ENCODE results near the gene NUDCD3. TPM values are rescaled to one million over a fixed set of nuclear protein-coding genes. Genes with fewer than 3 reads are reported as not detected.

Gene NUDCD3
- total RNA-seq, 1 experiment from 2014 or later = 94.6 TPM

- Histone ChIP-seq H3K27me3 (ENCODE audit: insufficient read depth, low read length) (no peaks in the 10 kb centered on the region), H3K79me2 (ENCODE audit: insufficient read depth, low read length) (no peaks in the 10 kb centered on the region), H3K4me1 (ENCODE audit: control insufficient read depth in 1 of 2, insufficient read depth in 2 of 2, low read length in 2 of 2) (peaks cover 0 to 14% of the 10 kb centered on the region in 2 experiments; a peak in 1 of 4 replicates), H3K9me3 (ENCODE audit: control insufficient read depth in 1 of 2, insufficient read depth in 1 of 2, low read depth in 1 of 2, low read length in 2 of 2) (no peaks in the 10 kb centered on the region), H3K9ac (ENCODE audit: low read length) (no peak overlapping the region), H2AFZ (ENCODE audit: low read depth, low read length, poor library complexity, severe bottlenecking) (no peak overlapping the region), H4K20me1 (ENCODE audit: insufficient read depth) (no peaks in the 10 kb centered on the region), H3K9me2 (ENCODE audit: insufficient read depth) (no peaks in the 10 kb centered on the region), H3K27ac (ENCODE audit: low read depth, low read length) (no peak overlapping the region), H3K36me3 (ENCODE audit: control insufficient read depth in 1 of 2, insufficient read depth in 2 of 2, low read length in 2 of 2) (peaks cover 4 to 8% of the 10 kb centered on the region in 2 experiments; a peak in 1 of 4 replicates), H3K4me3 (replicated peaks in 1 of 2; ENCODE audit: low read depth in 1 of 2, low read length in 2 of 2) (no peak overlapping the region), H3K4me2 (ENCODE audit: low read length) (no peak overlapping the region)
- no TSS peak for BruUV-seq (replicated peaks)
- intact Hi-C loops (cut with micrococcal nuclease) = no loop called here
- DNase-seq (ENCODE audit: low read depth, low spot score) (no peak), ATAC-seq (no peak)
- ChIA-PET POLR2A (no interaction called here), RAD21 (ENCODE audit: low non-redundant PET in 1 of 2, low total read pairs in 2 of 2, uncharacterized antibody in 2 of 2, unreplicated experiment in 2 of 2) (no interaction called here), CTCF (no interaction called here)
- TF ChIP-seq ZBTB33 (IDR thresholded peaks at IDR 0.05; ENCODE audit: extremely low read depth, insufficient replicate concordance, low read length) = no peak
- no peak for TF ChIP-seq EZH2 (IDR thresholded peaks at IDR 0.05)
- TF ChIP-seq RAD21 (IDR thresholded peaks at IDR 0.05; ENCODE audit: low read depth) = no peak
- TF ChIP-seq SP1 (IDR thresholded peaks at IDR 0.05; ENCODE audit: low read depth) = no peak
- TF ChIP-seq REST (IDR thresholded peaks at IDR 0.05; ENCODE audit: low read depth) = no peak
- no peak for TF ChIP-seq ELF1 (IDR thresholded peaks at IDR 0.05; ENCODE audit: borderline replicate concordance, low read depth)
- no peak for TF ChIP-seq POLR2AphosphoS5 (IDR thresholded peaks at IDR 0.05; ENCODE audit: low read depth, low read length)
- TF ChIP-seq CTCF (IDR thresholded peaks at IDR 0.05 in 2 of 3, conservative IDR thresholded peaks at IDR 0.05 in 1 of 3; ENCODE audit: borderline replicate concordance in 1 of 3, insufficient read depth in 1 of 3, low read depth in 2 of 3, low read length in 2 of 3) = no peak
- no peak for TF ChIP-seq YY1 (IDR thresholded peaks at IDR 0.05; ENCODE audit: extremely low read depth, insufficient replicate concordance, low read depth, low read length)
- no peak for TF ChIP-seq FOSL1 (IDR thresholded peaks at IDR 0.05; ENCODE audit: low read depth)
- no peak for TF ChIP-seq EGR1 (IDR thresholded peaks at IDR 0.05; ENCODE audit: low read depth)
Measured at GRCh38 chr7:44382459-44383265, 107.8 kb downstream of the NUDCD3 start.
